HG02885 (cell line): Measurements from ENCODE around the gene PEX10.

Source experiments
- ATAC-seq: cut with Tn5 transposase; IDR thresholded peaks from one replicate; pipeline ENCODE4 v1.9.1; 2021; ENCODE audit warnings: mild to moderate bottlenecking; ENCODE audit not compliant: unreplicated experiment, poor library complexity

The PEX10 gene

GRCh38 chr1:2378441-2378851 is 33.9 kb downstream of the PEX10 start:
- no peak for ATAC-seq

- no peak for ATAC-seq
These were observed 34.5 kb downstream of the PEX10 start for GRCh38 chr1:2377751-2378440.

GRCh38 chr1:2376931-2377672 is 35.3 kb downstream of the PEX10 start:
- ATAC-seq, result no peak

GRCh38 chr1:2376261-2376741 is 36.1 kb downstream of the PEX10 start:
- ATAC-seq, result no peak

- ATAC-seq, result no peak
These were observed 36.5 kb downstream of the PEX10 start for GRCh38 chr1:2375923-2376260.

- no peak for ATAC-seq
These were observed 37.0 kb downstream of the PEX10 start for GRCh38 chr1:2375246-2375922.

- no peak for ATAC-seq
These were observed 37.9 kb downstream of the PEX10 start for GRCh38 chr1:2374252-2375155.

- no peak for ATAC-seq
These were observed 38.7 kb downstream of the PEX10 start for GRCh38 chr1:2373551-2374251.

- ATAC-seq, result no peak
These were observed 39.5 kb downstream of the PEX10 start for GRCh38 chr1:2372551-2373490.

GRCh38 chr1:2368053-2368744 is 44.2 kb downstream of the PEX10 start:
- no peak for ATAC-seq

- no peak for ATAC-seq
These were observed 48.4 kb downstream of the PEX10 start for GRCh38 chr1:2363847-2364513.

GRCh38 chr1:2360588-2361364 is 51.6 kb downstream of the PEX10 start:
- no peak for ATAC-seq

- no peak for ATAC-seq
These were observed 53.4 kb downstream of the PEX10 start for GRCh38 chr1:2358651-2359640.

GRCh38 chr1:2358072-2358471 is 54.3 kb downstream of the PEX10 start:
- no peak for ATAC-seq
